SJCRH30 (cell line): ENCODE measurements around the gene MEGF8. TPM values are rescaled to one million over a fixed set of nuclear protein-coding genes. Genes with fewer than 3 reads are reported as not detected.
A peak's percentile ranks its signal among the peaks of the same experiment; 100 is the strongest.

ENCODE experiments used
- DNase-seq, 2 experiments: peaks; one replicate each; pipeline ENCODE4 v3.0.0-alpha.2; 2015 to 2020
- H3K27ac ChIP-seq: fragments of 250-450 bp; sonication (Bioruptor Pico); 2 replicates; pipeline ENCODE4 v1.5.1; 2020; ENCODE audit warnings: mild to moderate bottlenecking, moderate library complexity
- H3K27me3 ChIP-seq: fragments of 250-450 bp; sonication (Bioruptor Pico); 2 replicates; pipeline ENCODE4 v1.5.1; 2020; ENCODE audit warnings: mild to moderate bottlenecking, moderate library complexity
- H3K36me3 ChIP-seq: fragments of 250-450 bp; sonication (Bioruptor Pico); 2 replicates; pipeline ENCODE4 v1.5.1; 2020; ENCODE audit warnings: mild to moderate bottlenecking, moderate library complexity
- H3K4me1 ChIP-seq: fragments of 250-450 bp; sonication (Bioruptor Pico); 2 replicates; pipeline ENCODE4 v1.5.1; 2020; ENCODE audit warnings: mild to moderate bottlenecking, moderate library complexity
- H3K4me3 ChIP-seq: fragments of 250-450 bp; sonication (Bioruptor Pico); 2 replicates; pipeline ENCODE4 v1.5.1; 2020; ENCODE audit warnings: mild to moderate bottlenecking, moderate library complexity
- H3K9me3 ChIP-seq: fragments of 250-450 bp; sonication (Bioruptor Pico); replicated peaks from 2 replicates; pipeline ENCODE4 v1.5.1; 2020; ENCODE audit warnings: mild to moderate bottlenecking, moderate library complexity
- total RNA-seq: library from RNA; depleted of rRNA; stranded (reverse); fragments of >200 nt; shearing (Covaris generic); gene quantifications from 2 replicates; pipeline ENCODE4 v1.2.3, GENCODE V29; 2014

MEGF8 gene
- total RNA-seq, 1 experiment from 2014 or later, result 19.9 TPM

DNA sequence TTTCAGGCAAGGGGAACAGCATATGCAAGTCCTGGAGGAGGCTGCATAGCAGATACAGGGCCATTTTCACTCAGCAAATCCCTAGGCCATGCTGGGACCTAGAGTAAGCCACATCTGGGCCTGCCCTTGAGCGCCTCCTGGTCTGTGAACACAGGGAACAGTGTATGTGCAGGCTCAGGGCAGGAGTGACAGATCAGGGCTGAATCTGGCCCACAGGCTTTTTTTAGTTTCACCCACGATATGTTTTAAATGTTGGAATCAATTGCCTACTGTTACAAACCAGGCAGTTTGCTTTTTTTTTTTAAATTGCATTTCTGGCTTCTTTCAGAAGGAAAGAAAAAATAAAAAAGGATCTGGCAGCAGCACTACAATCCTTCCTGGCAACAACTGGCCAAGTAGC, 13.8 kb upstream of the MEGF8 start:
- H3K36me3 ChIP-seq, result no peaks in the 10 kb centered on the region
- no peaks in the 10 kb centered on the region for H3K9me3 ChIP-seq
- no peak for DNase-seq
- no peak overlapping the region for H3K4me3 ChIP-seq
- peaks cover 11% of the 10 kb centered on the region; the same call in 1 of the 2 replicates for H3K27me3 ChIP-seq
- no peak overlapping the region for H3K27ac ChIP-seq
- peaks cover 3% of the 10 kb centered on the region; the same call in 1 of the 2 replicates for H3K4me1 ChIP-seq

DNA sequence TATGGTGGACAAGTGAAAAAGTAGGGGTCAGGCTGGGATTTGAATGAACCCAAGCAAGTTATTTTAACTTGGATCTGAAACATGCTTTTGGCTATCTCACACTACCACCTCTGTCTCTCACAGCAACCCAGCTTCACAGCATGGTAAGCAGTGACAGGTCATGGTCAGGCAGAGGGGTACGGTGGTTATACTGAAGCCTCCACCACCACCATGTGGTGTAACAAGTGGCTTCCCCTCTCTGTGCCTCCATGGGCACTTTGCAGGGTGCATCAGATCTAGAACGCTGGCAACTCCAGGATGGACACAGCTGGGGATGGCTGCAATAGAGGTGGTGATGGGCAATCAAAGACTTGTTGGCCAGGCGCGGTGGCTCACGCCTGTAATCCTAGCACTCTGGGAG, 13.1 kb upstream of the MEGF8 start:
- H3K9me3 ChIP-seq, result no peaks in the 10 kb centered on the region
- H3K27me3 ChIP-seq, result peaks cover 11% of the 10 kb centered on the region; the same call in 1 of the 2 replicates
- no peak overlapping the region for H3K27ac ChIP-seq
- H3K4me1 ChIP-seq, result peaks cover 3% of the 10 kb centered on the region; the same call in 1 of the 2 replicates
- DNase-seq, result no peak
- H3K4me3 ChIP-seq, result no peak overlapping the region
- H3K36me3 ChIP-seq, result no peaks in the 10 kb centered on the region

DNA sequence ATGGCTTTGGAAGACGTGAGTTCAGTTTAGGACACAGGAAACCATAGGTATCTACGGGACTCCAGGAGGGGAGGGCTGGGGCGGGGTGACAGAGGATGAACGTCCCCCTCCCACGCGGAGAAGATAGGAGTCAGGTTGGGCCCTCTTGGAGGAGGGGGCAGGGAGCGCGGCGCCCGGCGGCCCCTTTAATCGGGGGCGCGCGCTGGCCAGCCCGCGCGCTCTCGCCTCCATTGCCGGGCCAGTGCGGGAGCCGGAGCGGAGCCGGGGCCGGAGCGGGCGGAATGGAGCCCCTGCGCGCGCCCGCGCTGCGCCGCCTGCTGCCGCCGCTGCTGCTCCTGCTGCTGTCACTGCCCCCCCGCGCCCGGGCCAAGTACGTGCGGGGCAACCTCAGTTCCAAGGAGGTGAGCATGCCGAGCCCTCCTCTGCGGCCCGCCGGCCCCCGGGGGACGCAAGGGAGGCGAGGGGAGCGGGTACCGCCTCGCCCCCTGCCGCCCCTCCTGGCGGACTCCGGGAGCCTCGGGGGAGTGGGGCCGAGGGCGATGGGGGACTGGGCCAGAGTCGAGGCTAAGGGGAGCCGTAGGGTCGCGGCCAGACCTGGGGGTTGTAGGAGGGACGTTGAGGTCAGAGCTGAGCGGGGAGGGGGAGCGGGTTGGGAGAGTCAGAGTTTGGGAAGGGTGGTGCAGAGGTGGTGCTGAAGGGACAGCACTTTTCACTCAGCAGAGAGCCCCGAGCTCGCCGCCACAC, 12.2 kb upstream of the MEGF8 start, which contains the start of gene TMEM145:
TMEM145 (plus strand) TSS at position 214 of the 744 bp plus-strand sequence; CDS start at position 282, 68 bp downstream.
- no peaks in the 10 kb centered on the region for H3K9me3 ChIP-seq
- no peak within 1 kb of the TSS for H3K27ac ChIP-seq
- DNase-seq, result peak; percentile 55 to 64

DNA sequence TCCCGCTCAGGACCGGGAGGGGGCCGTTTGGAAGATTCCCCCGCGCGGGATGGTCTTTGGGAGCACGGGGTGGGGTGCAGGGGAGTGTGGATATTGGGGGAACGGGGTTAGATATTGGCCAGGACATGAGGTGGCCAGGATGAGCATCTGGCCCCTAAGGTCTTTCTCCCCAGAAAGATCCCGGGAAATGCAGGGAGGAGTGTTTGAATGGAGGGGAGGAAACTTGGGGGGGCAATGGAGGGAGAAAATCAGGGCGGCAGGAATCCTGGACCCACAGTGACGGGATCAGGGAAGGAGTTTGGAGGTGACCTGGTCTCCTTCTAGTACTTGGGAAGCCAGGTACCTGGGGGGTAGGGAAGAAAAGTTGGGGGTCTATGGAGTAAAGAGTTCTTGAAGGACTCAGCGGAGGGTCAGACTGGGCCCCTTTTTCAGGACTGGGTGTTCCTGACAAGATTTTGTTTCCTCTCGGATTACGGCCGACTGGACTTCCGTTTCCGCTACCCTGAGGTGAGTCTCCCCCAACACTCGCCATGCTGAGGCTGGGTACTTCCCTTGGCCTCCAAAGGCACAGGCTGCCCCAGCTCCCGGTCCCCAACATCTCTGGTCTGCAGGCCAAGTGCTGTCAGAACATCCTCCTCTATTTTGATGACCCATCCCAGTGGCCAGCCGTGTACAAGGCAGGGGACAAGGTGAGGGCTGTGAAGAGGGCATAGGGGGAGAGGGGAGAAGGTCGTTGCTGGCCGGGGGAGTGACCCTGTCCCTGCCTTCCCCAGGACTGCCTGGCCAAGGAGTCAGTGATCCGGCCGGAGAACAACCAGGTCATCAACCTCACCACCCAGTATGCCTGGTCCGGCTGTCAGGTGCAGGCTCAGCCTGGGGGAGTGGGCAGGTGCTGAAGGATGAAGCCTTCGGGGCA, 11.3 kb upstream of the MEGF8 start:
- Histone ChIP-seq H3K4me1 (peaks cover 3% of the 10 kb centered on the region; the same call in 1 of the 2 replicates), H3K4me3 (no peak overlapping the region), H3K27ac (no peak overlapping the region), H3K9me3 (no peaks in the 10 kb centered on the region), H3K36me3 (no peaks in the 10 kb centered on the region), H3K27me3 (peaks cover 11% of the 10 kb centered on the region; the same call in 1 of the 2 replicates)
- DNase-seq, result no peak

More for the DNA sequence above, 12.2 kb upstream of the MEGF8 start, which contains the start of gene TMEM145:
- Histone ChIP-seq H3K36me3 (no peaks in the 10 kb centered on the region), H3K4me1 (peaks cover 3% of the 10 kb centered on the region; the same call in 1 of the 2 replicates), H3K27me3 (peaks cover 11% of the 10 kb centered on the region; the same call in 1 of the 2 replicates), H3K4me3 (peak within 1 kb of the TSS; percentile 52)

DNA sequence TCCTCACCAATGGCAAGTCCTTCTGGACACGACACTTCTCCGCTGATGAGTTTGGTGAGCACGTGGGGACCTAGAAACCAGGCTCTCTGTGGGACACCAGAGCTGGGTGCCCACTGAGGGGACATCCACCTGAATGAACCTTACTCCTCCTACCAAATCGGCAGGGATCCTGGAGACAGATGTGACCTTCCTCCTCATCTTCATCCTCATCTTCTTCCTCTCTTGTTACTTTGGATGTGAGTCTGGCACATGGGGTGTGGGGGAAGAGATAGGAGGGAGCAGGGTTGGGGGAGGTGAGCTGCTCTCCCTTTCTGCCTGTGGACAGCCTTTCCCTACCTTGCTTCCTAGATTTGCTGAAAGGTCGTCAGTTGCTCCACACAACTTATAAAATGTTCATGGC, 10.4 kb upstream of the MEGF8 start:
- H3K4me3 ChIP-seq, result no peak overlapping the region
- H3K4me1 ChIP-seq, result peaks cover 3% of the 10 kb centered on the region; the same call in 1 of the 2 replicates
- no peak for DNase-seq
- H3K36me3 ChIP-seq, result no peaks in the 10 kb centered on the region
- H3K27ac ChIP-seq, result no peak overlapping the region
- peaks cover 11% of the 10 kb centered on the region; the same call in 1 of the 2 replicates for H3K27me3 ChIP-seq
- H3K9me3 ChIP-seq, result no peaks in the 10 kb centered on the region

DNA sequence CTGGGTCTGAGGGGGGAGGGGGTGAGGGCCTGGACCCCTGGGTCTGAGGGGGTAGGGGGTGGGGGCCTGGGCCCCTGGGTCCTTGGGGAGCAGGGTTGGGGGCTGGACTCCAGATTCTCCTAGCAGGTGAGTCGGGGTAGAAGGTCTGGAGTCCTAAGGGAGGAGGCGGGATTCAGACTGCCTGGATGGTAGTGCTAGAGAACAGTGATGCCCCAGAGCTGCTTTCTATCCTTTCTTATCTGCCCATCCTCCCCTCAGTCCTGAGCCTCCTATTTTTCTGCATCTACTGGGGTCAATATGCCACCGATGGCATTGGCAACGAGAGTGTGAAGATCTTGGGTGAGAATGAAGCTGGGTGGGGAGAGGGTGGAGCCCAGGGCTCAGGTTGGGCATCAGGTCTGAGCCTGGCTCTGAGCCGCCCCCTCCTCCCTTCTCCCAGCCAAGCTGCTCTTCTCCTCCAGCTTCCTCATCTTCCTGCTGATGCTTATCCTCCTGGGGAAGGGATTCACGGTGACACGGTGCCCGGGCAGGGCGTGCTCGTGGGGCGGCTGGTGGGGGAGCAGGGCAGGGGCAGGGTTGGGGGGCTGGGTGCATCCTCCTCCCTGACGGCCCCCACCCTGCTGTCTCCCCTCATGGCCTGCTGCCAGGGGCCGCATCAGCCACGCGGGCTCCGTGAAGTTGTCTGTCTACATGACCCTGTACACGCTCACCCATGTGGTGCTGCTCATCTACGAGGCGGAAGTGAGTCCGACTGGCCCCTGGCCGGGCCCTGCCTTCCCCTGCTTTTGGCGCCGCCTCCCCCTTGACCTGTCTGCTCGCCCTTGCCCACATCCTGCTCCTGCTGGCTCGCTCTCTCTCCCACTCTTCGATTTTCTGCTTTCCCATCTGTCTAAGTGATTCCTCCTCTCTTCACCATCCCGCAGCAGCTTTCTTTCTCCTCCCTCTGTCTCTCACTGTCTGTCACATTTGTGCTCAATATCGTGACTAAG, 8.9 kb upstream of the MEGF8 start:
- H3K9me3 ChIP-seq, result no peaks in the 10 kb centered on the region
- peaks cover 11% of the 10 kb centered on the region; the same call in 1 of the 2 replicates for H3K27me3 ChIP-seq
- no peaks in the 10 kb centered on the region for H3K36me3 ChIP-seq
- peaks cover 3% of the 10 kb centered on the region; the same call in 1 of the 2 replicates for H3K4me1 ChIP-seq
- peak overlapping the region; percentile 33 for H3K27ac ChIP-seq
- peak overlapping the region; percentile 53 for H3K4me3 ChIP-seq
- DNase-seq, result peak; percentile 83 to 85

DNA sequence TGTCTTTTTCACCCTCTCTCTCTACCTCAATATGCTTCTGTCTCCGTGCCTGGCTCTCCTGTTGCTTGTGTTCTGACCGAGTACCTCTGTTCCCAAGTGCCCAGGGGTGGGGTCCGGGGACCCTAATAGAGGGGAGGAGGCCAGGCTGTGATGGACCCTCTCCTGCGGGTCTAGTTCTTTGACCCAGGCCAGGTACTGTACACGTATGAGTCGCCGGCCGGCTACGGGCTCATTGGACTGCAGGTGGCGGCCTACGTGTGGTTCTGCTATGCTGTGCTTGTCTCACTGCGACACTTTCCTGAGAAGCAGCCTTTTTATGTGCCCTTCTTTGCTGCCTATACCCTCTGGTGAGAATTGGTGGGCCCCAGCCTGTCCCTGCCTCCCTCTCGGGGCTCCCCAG, 7.9 kb upstream of the MEGF8 start:
- Histone ChIP-seq H3K9me3 (no peaks in the 10 kb centered on the region), H3K27me3 (peaks cover 4% of the 10 kb centered on the region; the same call in 1 of the 2 replicates), H3K4me1 (peaks cover 3% of the 10 kb centered on the region; the same call in 1 of the 2 replicates), H3K27ac (peak overlapping the region; percentile 33; the same call in 1 of the 2 replicates), H3K4me3 (no peak overlapping the region), H3K36me3 (no peaks in the 10 kb centered on the region)
- DNase-seq, result no peak

DNA sequence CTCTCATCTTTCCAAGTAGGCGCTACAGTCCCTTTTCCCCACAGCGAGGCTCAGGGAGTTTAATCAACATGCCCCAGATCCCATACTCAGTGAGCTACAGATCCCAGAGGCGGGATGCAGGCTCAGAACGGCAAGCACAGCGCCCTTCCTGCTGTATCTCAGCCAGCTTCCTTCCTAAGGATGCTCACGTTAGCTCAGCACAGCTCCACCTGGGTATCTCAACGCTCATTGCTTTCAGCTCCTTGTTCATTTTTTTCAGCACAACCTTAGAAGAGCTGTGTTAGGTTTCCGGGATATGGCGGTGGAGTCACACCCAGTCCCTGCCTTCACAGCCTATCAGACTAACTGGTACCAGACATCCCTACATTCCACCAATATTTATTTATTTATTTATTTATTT, 3.1 kb upstream of the MEGF8 start:
- H3K4me3 ChIP-seq, result no peak overlapping the region
- no peaks in the 10 kb centered on the region for H3K9me3 ChIP-seq
- no peak overlapping the region for H3K27ac ChIP-seq
- H3K4me1 ChIP-seq, result no peaks in the 10 kb centered on the region
- H3K27me3 ChIP-seq, result no peaks in the 10 kb centered on the region
- DNase-seq, result no peak
- H3K36me3 ChIP-seq, result no peaks in the 10 kb centered on the region

DNA sequence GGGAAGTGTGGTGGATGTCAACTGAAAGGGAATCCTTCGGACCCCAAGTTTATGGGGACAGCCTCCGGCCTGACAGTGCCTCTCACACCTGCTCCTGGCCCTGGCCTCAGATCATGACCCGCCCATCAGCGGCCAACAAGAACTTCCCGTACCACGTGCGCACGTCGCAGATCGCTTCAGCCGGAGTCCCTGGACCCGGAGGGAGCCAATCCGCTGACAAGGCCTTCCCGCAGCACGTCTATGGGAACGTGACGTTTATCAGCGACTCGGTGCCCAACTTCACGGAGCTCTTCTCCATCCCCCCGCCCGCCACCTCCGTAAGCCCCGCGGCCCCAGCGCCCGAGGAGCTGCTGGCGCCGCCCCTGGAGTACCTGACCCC, 2.0 kb upstream of the MEGF8 start:
- H3K36me3 ChIP-seq, result no peaks in the 10 kb centered on the region
- no peak overlapping the region for H3K27ac ChIP-seq
- DNase-seq, result no peak
- no peaks in the 10 kb centered on the region for H3K9me3 ChIP-seq
- no peaks in the 10 kb centered on the region for H3K4me1 ChIP-seq
- H3K4me3 ChIP-seq, result no peak overlapping the region
- no peaks in the 10 kb centered on the region for H3K27me3 ChIP-seq

DNA sequence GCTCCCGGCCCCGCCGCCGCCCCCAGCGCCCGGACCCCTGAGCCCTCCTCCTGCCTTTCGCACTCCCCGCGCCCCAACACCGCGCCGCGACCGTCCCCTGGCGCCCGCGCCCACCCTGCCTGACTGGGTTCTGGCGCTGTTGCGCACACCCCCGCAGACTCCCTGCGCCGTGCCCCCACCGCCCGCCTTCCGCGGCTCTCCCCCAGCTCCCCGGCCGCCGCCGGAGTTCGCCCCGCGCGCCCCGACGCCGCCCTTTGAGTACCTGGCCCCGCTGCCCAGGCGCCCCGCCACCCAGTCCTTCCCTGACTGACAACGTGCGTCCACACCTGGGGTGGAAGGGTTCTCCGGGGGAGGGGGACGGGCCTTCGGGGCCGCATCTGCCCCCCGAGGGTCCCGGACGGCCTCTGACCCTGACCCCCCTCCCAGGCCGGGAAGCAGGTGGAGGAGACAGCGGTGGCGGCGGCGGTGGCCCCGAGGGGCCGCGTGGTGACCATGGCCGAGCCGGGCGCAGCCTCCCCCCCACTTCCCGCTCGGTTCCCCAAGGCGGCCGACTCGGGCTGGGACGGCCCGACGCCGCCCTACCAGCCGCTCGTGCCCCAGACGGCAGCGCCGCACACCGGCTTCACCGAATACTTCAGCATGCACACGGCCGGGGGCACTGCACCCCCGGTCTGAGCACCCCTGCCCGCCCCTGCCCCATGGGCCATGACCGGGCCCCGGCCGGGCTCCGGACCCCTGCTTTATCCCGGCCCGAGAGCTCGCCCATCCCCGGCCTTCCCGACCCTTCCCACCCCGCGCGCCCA, 1.4 kb upstream of the MEGF8 start:
- no peaks in the 10 kb centered on the region for H3K36me3 ChIP-seq
- H3K9me3 ChIP-seq, result no peaks in the 10 kb centered on the region
- no peak overlapping the region for H3K27ac ChIP-seq
- no peaks in the 10 kb centered on the region for H3K4me1 ChIP-seq
- H3K4me3 ChIP-seq, result no peak overlapping the region
- no peak for DNase-seq
- H3K27me3 ChIP-seq, result no peaks in the 10 kb centered on the region

DNA sequence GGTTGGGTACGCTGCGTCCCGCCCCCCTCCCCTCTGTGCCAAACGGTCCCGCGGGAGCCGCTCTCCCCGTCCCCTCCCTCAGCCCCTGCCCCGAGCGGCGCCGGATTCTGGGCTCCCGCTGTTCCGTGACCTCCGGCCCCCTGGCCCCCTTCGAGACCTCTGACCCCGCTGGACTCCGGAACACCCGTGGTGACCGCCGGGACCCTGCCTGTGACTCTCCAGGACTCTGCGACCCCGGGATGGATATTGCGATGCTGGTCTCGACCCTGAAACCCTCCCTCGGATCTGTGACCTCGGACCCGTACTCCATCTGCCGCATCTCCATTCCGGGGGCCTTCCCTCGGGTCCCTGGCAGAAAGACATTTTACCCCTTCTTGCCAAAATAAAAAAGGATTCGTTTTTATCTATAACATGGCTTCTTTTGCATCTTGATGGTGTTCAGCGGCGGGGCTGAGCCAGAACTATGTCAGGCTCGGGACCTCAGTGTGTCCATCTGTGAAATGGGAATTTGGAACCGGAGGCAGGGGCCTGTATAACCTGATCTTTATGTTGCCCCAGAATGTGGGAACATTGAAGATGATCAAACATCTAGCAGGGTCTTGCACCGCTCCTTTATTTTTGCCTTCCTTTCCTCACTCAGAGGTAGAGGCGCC, 654 bp upstream of the MEGF8 start:
- no peaks in the 10 kb centered on the region for H3K27me3 ChIP-seq

DNA sequence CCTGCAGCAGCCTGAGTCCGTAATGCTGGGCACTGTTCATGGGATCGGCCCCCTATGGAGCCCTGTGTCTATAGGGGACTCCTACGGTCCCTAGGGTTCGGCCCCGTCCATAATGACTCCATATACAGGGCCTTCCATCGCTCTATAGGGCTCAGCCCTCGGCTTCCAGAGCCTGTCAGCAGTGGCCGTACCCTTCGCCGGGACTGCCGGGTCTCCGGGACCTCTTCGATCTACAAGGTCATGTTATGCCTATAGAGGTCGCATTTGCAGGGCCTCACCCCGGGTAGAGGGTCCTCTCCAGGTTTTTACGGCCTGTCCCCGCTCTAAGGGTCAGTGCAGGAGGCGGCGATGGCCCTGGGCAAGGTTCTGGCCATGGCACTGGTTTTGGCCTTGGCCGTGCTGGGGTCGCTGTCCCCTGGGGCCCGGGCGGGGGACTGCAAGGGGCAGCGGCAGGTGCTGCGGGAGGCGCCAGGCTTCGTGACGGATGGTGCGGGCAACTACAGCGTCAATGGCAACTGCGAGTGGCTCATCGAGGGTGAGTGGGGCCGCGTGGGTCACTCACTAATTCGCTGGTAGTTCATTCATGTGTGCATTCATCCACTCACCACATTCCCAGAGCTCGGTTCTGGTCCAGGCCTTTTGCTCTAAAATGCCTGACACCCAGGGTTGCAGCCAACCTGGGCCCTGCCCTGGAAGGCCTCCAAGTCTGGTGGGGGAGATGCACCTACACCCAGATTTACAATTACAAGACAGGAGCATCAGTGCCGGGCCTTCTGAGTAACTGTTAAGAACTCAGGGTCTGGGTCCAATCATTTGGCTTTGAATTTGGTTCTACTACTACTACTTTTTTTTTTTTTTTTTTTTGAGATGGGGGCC, 699 bp downstream of the MEGF8 start:
- H3K27ac ChIP-seq, result peak overlapping the region; percentile 57
- H3K27me3 ChIP-seq, result no peaks in the 10 kb centered on the region
- no peaks in the 10 kb centered on the region for H3K36me3 ChIP-seq
- H3K9me3 ChIP-seq, result no peaks in the 10 kb centered on the region
- H3K4me3 ChIP-seq, result peak overlapping the region; percentile 83
- DNase-seq, result peak; percentile 34
- H3K4me1 ChIP-seq, result peaks cover 6% of the 10 kb centered on the region; the same call in 1 of the 2 replicates

More for the DNA sequence above, 654 bp upstream of the MEGF8 start:
- H3K27ac ChIP-seq, result no peak overlapping the region
- H3K4me3 ChIP-seq, result no peak overlapping the region
- no peaks in the 10 kb centered on the region for H3K4me1 ChIP-seq
- DNase-seq, result no peak
- H3K36me3 ChIP-seq, result no peaks in the 10 kb centered on the region
- H3K9me3 ChIP-seq, result no peaks in the 10 kb centered on the region
